ENCODE measurements around the gene ADAMTSL2. TPM values are rescaled to one million over a fixed set of nuclear protein-coding genes. Genes with fewer than 3 reads are reported as not detected.

The ADAMTSL2 gene
- total and polyA plus RNA-seq, 2 of the 13 experiments (the other 11 are each of a cell fraction or from before 2014, with no cell fraction given): 1.9 to 3.8 TPM

DNA sequence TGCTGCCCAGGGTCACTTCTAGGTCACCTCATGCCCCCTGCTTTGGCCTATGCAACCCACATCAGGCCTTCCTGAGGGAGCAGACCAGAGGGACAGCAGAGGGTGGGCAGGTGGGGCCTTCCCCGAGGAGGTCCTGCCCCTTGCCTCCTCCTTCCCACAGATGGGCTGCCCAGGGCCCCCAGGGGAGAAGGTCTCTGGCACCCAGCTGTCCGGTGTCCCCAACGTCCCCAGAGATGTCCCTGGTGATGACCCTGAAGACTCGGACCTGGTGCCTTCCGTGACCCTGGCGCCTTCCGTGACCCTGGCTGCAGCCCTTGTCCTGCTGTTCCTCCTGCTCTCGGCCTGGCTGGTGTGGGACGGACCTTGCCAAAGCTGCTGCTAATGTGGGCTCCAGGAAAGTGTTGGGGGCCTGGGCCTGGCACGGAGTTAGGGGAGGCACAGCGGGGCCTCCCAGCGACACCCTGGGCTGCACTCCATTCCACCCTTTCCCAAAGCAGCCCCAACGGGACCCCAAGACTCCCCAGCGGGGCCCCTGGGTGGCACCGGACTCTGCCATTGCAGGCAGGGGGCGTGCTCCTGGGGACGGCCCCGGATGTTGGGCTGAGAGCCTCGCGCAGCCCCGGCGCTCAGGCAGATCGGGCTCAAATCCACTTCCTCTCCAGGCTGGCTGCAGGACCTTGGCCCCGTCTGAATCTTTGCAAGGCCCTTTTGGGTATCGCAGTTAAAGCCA, 48.8 kb upstream of the ADAMTSL2 start (continued):
- TF ChIP-seq ZNF761 (CRISPR knock-in tag; conservative IDR thresholded peaks at IDR 0.05): no peak
- TF ChIP-seq ZFYVE20 (CRISPR knock-in tag; IDR thresholded peaks at IDR 0.05; ENCODE audit: borderline replicate concordance, low read depth): no peak
- TF ChIP-seq HOXD1 (CRISPR knock-in tag; IDR thresholded peaks at IDR 0.05): no peak
- TF ChIP-seq ZKSCAN8 (CRISPR knock-in tag; IDR thresholded peaks at IDR 0.05; ENCODE audit: borderline replicate concordance): no peak
- TF ChIP-seq GABPB1 (CRISPR knock-in tag; IDR thresholded peaks at IDR 0.05): peak; percentile 77
- TF ChIP-seq CAMTA2 (CRISPR knock-in tag; IDR thresholded peaks at IDR 0.05; ENCODE audit: borderline replicate concordance): no peak
- no peak for TF ChIP-seq MIER2 (CRISPR knock-in tag; IDR thresholded peaks at IDR 0.05)
- no peak for TF ChIP-seq ZNF713 (CRISPR knock-in tag; IDR thresholded peaks at IDR 0.05)
- no peak for TF ChIP-seq ZNF747 (CRISPR knock-in tag; IDR thresholded peaks at IDR 0.05; ENCODE audit: borderline replicate concordance)
- no peak for TF ChIP-seq SETDB1 (CRISPR knock-in tag; IDR thresholded peaks at IDR 0.05; ENCODE audit: borderline replicate concordance)
- TF ChIP-seq SP140L (CRISPR knock-in tag; IDR thresholded peaks at IDR 0.05; ENCODE audit: borderline replicate concordance): no peak
- TF ChIP-seq ZFX (CRISPR knock-in tag; IDR thresholded peaks at IDR 0.05; ENCODE audit: low read depth): 0 out of 2 replicates have a peak, but pooled peaks have one; percentile 41
- no peak for TF ChIP-seq ATRX (CRISPR knock-in tag; IDR thresholded peaks at IDR 0.05; ENCODE audit: borderline replicate concordance)
- no peak for TF ChIP-seq RFX3 (CRISPR knock-in tag; IDR thresholded peaks at IDR 0.05)
- TF ChIP-seq FOXK2 (IDR thresholded peaks at IDR 0.05): no peak
- no peak for TF ChIP-seq BCL6 (CRISPR knock-in tag; IDR thresholded peaks at IDR 0.05)
- TF ChIP-seq, protein P1, sequence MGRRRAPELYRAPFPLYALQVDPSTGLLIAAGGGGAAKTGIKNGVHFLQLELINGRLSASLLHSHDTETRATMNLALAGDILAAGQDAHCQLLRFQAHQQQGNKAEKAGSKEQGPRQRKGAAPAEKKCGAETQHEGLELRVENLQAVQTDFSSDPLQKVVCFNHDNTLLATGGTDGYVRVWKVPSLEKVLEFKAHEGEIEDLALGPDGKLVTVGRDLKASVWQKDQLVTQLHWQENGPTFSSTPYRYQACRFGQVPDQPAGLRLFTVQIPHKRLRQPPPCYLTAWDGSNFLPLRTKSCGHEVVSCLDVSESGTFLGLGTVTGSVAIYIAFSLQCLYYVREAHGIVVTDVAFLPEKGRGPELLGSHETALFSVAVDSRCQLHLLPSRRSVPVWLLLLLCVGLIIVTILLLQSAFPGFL (CRISPR knock-in tag; IDR thresholded peaks at IDR 0.05): no peak
- no peak for TF ChIP-seq FOSL1 (CRISPR knock-in tag; IDR thresholded peaks at IDR 0.05; ENCODE audit: borderline replicate concordance)
- TF ChIP-seq HDAC1 (CRISPR knock-in tag; IDR thresholded peaks at IDR 0.05): peak; percentile 62
- no peak for TF ChIP-seq SMAD9 (CRISPR knock-in tag; IDR thresholded peaks at IDR 0.05)
- no peak for TF ChIP-seq RBAK (CRISPR knock-in tag; IDR thresholded peaks at IDR 0.05)
- TF ChIP-seq, protein P2, sequence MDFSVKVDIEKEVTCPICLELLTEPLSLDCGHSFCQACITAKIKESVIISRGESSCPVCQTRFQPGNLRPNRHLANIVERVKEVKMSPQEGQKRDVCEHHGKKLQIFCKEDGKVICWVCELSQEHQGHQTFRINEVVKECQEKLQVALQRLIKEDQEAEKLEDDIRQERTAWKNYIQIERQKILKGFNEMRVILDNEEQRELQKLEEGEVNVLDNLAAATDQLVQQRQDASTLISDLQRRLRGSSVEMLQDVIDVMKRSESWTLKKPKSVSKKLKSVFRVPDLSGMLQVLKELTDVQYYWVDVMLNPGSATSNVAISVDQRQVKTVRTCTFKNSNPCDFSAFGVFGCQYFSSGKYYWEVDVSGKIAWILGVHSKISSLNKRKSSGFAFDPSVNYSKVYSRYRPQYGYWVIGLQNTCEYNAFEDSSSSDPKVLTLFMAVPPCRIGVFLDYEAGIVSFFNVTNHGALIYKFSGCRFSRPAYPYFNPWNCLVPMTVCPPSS (IDR thresholded peaks at IDR 0.05): no peak
- TF ChIP-seq, protein P3, sequence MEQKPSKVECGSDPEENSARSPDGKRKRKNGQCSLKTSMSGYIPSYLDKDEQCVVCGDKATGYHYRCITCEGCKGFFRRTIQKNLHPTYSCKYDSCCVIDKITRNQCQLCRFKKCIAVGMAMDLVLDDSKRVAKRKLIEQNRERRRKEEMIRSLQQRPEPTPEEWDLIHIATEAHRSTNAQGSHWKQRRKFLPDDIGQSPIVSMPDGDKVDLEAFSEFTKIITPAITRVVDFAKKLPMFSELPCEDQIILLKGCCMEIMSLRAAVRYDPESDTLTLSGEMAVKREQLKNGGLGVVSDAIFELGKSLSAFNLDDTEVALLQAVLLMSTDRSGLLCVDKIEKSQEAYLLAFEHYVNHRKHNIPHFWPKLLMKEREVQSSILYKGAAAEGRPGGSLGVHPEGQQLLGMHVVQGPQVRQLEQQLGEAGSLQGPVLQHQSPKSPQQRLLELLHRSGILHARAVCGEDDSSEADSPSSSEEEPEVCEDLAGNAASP (CRISPR knock-in tag; IDR thresholded peaks at IDR 0.05; ENCODE audit: borderline replicate concordance): no peak
- TF ChIP-seq EHMT2 (IDR thresholded peaks at IDR 0.05; ENCODE audit: borderline replicate concordance, low read depth, low read length): no peak
- no peak for TF ChIP-seq ZNF766 (CRISPR knock-in tag; IDR thresholded peaks at IDR 0.05; ENCODE audit: borderline replicate concordance)
- TF ChIP-seq, protein P4, sequence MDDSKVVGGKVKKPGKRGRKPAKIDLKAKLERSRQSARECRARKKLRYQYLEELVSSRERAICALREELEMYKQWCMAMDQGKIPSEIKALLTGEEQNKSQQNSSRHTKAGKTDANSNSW (CRISPR knock-in tag; IDR thresholded peaks at IDR 0.05; ENCODE audit: borderline replicate concordance): no peak
- TF ChIP-seq ZSCAN22 (CRISPR knock-in tag; IDR thresholded peaks at IDR 0.05): no peak
- no peak for TF ChIP-seq SP1 (IDR thresholded peaks at IDR 0.05)
- TF ChIP-seq SP1 (CRISPR knock-in tag; IDR thresholded peaks at IDR 0.05): no peak
- TF ChIP-seq ZNF430 (CRISPR knock-in tag; IDR thresholded peaks at IDR 0.05): no peak
